H54 (cell line): ENCODE results near the gene NSUN6.

Source experiments
- DNase-seq: peaks from one replicate; pipeline ENCODE4 v3.0.0; 2011; ENCODE audit warnings: low spot score, mixed read lengths; ENCODE audit not compliant: insufficient read length
- FAIRE-seq: peaks from 3 replicates; lab custom pipeline; 2011; peaks lifted over from hg19 to GRCh38; lab: Jason Lieb, UNC
- POLR2A ChIP-seq: IDR thresholded peaks from 2 replicates; pipeline ENCODE4 v1.6.1; 2011; ENCODE audit warnings: low read depth, mild to moderate bottlenecking, low read length

Gene NSUN6

DNA sequence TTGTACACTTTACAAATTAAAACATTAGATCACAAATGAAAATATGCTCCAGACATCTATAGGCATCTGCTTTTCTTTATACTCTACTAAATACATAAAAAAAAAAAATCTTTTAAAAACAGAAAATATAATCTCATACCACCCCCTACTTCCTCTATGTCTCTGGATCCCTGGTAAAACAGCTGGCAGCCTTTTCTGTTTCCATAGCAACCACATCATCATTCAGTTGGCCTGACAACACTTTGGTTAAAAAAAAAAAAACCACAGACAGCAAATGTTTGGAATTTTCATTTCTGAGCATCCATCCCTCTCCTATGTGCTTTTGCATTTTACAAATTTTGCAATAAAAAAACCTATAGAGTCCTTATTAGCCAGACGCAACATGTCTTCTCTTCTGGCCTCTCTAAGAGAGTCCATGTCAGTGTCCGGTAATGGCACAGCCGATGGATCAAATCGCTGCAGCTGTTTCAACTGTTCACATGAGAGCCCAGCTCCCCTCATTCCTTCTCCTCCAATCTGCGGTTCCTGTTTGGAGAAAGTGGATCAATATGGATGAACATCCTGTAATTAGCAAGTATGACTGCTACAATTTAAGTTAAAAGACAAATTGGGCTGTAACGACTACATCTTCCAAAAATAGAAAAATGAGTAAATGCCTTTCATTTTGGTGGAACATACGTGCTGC, 105.6 kb downstream of the NSUN6 start:
- no peak for TF ChIP-seq POLR2A
- DNase-seq (no peak), FAIRE-seq (no peak)

DNA sequence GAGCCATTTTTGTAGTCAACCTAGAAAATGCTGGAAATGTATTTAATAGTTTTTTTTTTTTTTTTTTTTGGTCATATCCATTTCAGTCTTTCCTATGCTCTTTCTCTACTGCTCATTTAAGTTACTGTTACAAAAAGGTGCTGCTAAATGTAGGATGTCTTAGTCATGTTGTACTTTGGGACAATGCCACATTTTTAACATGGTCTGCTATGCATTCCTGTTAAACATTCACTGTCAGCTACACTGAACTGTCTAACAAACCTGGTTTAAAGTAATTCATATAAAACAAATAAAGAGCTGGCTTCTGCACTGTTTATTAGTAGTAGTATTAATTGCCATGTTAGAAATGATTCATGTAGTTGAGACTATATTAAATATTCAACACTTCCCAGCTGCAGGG, 108.6 kb downstream of the NSUN6 start:
- FAIRE-seq (no peak), DNase-seq (no peak)
- no peak for TF ChIP-seq POLR2A

GRCh38 chr10:18540195-18540594, 111.2 kb downstream of the NSUN6 start:
- FAIRE-seq = no peak
- TF ChIP-seq POLR2A = no peak
- no peak for DNase-seq

DNA sequence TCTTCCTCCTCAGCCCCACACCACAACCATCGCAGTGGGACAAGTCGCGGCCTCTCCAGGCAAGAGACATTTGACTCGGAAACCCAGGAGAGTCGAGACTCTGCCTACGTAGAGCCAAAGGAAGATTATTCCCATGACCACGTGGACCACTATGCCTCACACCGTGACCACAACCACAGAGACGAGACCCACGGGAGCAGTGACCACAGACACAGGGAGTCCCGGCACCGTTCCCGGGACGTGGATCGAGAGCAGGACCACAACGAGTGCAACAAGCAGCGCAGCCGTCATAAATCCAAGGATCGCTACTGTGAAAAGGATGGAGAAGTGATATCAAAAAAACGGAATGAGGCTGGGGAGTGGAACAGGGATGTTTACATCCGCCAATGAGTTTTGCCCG, 112.1 kb downstream of the NSUN6 start:
- no peak for TF ChIP-seq POLR2A
- DNase-seq (no peak), FAIRE-seq (no peak)

- DNase-seq = no peak
- TF ChIP-seq POLR2A = no peak
- no peak for FAIRE-seq
Observed at GRCh38 chr10:18533896-18534295, 117.5 kb downstream of the NSUN6 start.

GRCh38 chr10:18532881-18533535, 118.4 kb downstream of the NSUN6 start:
- no peak for TF ChIP-seq POLR2A
- DNase-seq (no peak), FAIRE-seq (no peak)

GRCh38 chr10:18528292-18528691, 123.1 kb downstream of the NSUN6 start:
- TF ChIP-seq POLR2A = no peak
- FAIRE-seq (no peak), DNase-seq (no peak)

GRCh38 chr10:18527687-18528086, 123.7 kb downstream of the NSUN6 start:
- DNase-seq (no peak), FAIRE-seq (no peak)
- no peak for TF ChIP-seq POLR2A

GRCh38 chr10:18523858-18524257, 127.5 kb downstream of the NSUN6 start:
- no peak for DNase-seq
- FAIRE-seq = no peak
- TF ChIP-seq POLR2A = no peak

DNA sequence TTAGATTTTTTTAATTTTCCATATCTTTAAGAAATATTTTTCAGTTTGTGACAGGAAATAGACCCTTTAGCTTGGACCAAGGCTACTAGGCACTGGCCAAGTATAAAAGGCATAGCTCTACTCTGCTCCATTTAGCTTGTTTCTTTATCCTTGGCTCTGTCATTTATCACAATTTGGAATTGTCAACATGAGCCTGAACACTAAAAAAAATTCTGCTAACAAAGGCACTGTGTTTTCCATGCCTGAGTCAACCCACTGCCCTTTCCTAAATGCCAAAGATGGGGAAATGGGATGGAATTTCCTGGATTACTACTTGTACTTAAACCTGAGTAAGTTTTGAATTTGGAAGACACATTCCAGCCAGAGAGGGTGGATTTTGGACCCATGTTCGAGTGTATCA, 128.4 kb downstream of the NSUN6 start:
- no peak for DNase-seq
- FAIRE-seq = no peak
- TF ChIP-seq POLR2A = no peak

GRCh38 chr10:18516851-18517250, 134.5 kb downstream of the NSUN6 start:
- TF ChIP-seq POLR2A = no peak
- no peak for FAIRE-seq
- no peak for DNase-seq

- DNase-seq = no peak
- no peak for FAIRE-seq
- no peak for TF ChIP-seq POLR2A
Observed at GRCh38 chr10:18514537-18514936, 136.8 kb downstream of the NSUN6 start.

GRCh38 chr10:18508587-18508986, 142.8 kb downstream of the NSUN6 start:
- TF ChIP-seq POLR2A = no peak
- no peak for DNase-seq
- FAIRE-seq = no peak

GRCh38 chr10:18505456-18506118, 145.8 kb downstream of the NSUN6 start:
- TF ChIP-seq POLR2A = no peak
- FAIRE-seq (no peak), DNase-seq (no peak)
